HK-2 (cell line): ENCODE data around the gene CELA2A.
"Not testable (repeated sequence)": the region's sequence is repeated elsewhere in the genome, so short reads cannot be mapped to it uniquely, and the experiment has no call there.

Experiments
- DNase-seq: peaks from one replicate; pipeline ENCODE4 v3.0.0-alpha.2; 2018; ENCODE audit not compliant: unreplicated experiment

Gene CELA2A

GRCh38 chr1:15424981-15425380, 31.6 kb upstream of the CELA2A start:
- no peak for DNase-seq

GRCh38 chr1:15425521-15425920, 31.0 kb upstream of the CELA2A start:
- DNase-seq, result no peak

- DNase-seq, result no peak
These were observed 30.6 kb upstream of the CELA2A start for GRCh38 chr1:15425958-15426357.

GRCh38 chr1:15426492-15427279, 29.8 kb upstream of the CELA2A start:
- no peak for DNase-seq

- no peak for DNase-seq
These were observed 29.3 kb upstream of the CELA2A start for GRCh38 chr1:15427280-15427666.

GRCh38 chr1:15428252-15428651, 28.3 kb upstream of the CELA2A start:
- DNase-seq, result not testable (repeated sequence)

GRCh38 chr1:15428815-15429435, 27.6 kb upstream of the CELA2A start:
- no peak for DNase-seq

- no peak for DNase-seq
These were observed 26.8 kb upstream of the CELA2A start for GRCh38 chr1:15429701-15430149.

- DNase-seq, result peak; percentile 77
These were observed 25.6 kb upstream of the CELA2A start for GRCh38 chr1:15430787-15431570.

GRCh38 chr1:15431571-15431948, 25.0 kb upstream of the CELA2A start:
- no peak for DNase-seq

- DNase-seq, result no peak
These were observed 24.2 kb upstream of the CELA2A start for GRCh38 chr1:15432324-15432723.

GRCh38 chr1:15433471-15433870, 23.1 kb upstream of the CELA2A start:
- DNase-seq, result no peak

- not testable (repeated sequence) for DNase-seq
These were observed 21.8 kb upstream of the CELA2A start for GRCh38 chr1:15434739-15435138.

- DNase-seq, result no peak
These were observed 21.1 kb upstream of the CELA2A start for GRCh38 chr1:15435239-15436077.

- DNase-seq, result no peak
These were observed 19.6 kb upstream of the CELA2A start for GRCh38 chr1:15436881-15437442.

- DNase-seq, result no peak
These were observed 17.2 kb upstream of the CELA2A start for GRCh38 chr1:15439325-15439724.

GRCh38 chr1:15440357-15440756, 16.2 kb upstream of the CELA2A start:
- no peak for DNase-seq

- DNase-seq, result no peak
These were observed 15.3 kb upstream of the CELA2A start for GRCh38 chr1:15441247-15441646.

GRCh38 chr1:15442119-15442518, 14.4 kb upstream of the CELA2A start:
- no peak for DNase-seq

GRCh38 chr1:15442759-15443158, 13.8 kb upstream of the CELA2A start:
- no peak for DNase-seq

GRCh38 chr1:15443281-15443680, 13.3 kb upstream of the CELA2A start:
- no peak for DNase-seq
